GM23338 (cell line): ENCODE results near the gene ADGRV1. TPM values are rescaled to one million over a fixed set of nuclear protein-coding genes. Genes with fewer than 3 reads are reported as not detected.
"Not testable (repeated sequence)": the region's sequence is repeated elsewhere in the genome, so short reads cannot be mapped to it uniquely, and the experiment has no call there.

ENCODE experiments used
- ATAC-seq: fragments of 200-7000 bp; cut with Tn5 transposase; 3 replicates; pipeline ENCODE4 v1.9.1; 2020
- DNase-seq: peaks from one replicate; pipeline ENCODE4 v3.0.0-alpha.2; 2015; ENCODE audit warnings: low spot score
- H2AFZ ChIP-seq: fragments of 200-600 bp; sonication (generic); 2 replicates; pipeline ENCODE4 v1.8.0; 2016; ENCODE audit warnings: antibody characterized with exemption, mild to moderate bottlenecking, moderate library complexity
- H3F3A ChIP-seq: fragments of 200-600 bp; sonication (generic); replicated peaks from 2 replicates; pipeline ENCODE4 v1.8.0; 2017; ENCODE audit warnings: antibody characterized with exemption, mixed run types, low read depth
- H3K27ac ChIP-seq: fragments of 200-600 bp; sonication (generic); 2 replicates; pipeline ENCODE4 v1.6.1; 2016; ENCODE audit warnings: low read depth
- H3K27me3 ChIP-seq: fragments of 200-600 bp; sonication (generic); 2 replicates; pipeline ENCODE4 v1.8.0; 2016; ENCODE audit warnings: mild to moderate bottlenecking, mixed run types, moderate library complexity; ENCODE audit not compliant: insufficient read depth
- H3K36me3 ChIP-seq: fragments of 200-600 bp; sonication (generic); 2 replicates; pipeline ENCODE4 v1.8.0; 2016; ENCODE audit warnings: mild to moderate bottlenecking; ENCODE audit not compliant: insufficient read depth
- H3K4me1 ChIP-seq: fragments of 200-600 bp; sonication (generic); 2 replicates; pipeline ENCODE4 v1.8.0; 2016; ENCODE audit warnings: mild to moderate bottlenecking, moderate library complexity; ENCODE audit not compliant: insufficient read depth
- H3K4me2 ChIP-seq: fragments of 200-600 bp; sonication (generic); 2 replicates; pipeline ENCODE4 v1.7.1; 2017; ENCODE audit warnings: mixed run types
- H3K4me3 ChIP-seq: fragments of 200-600 bp; sonication (generic); 2 replicates; pipeline ENCODE4 v1.6.1; 2016; ENCODE audit warnings: mixed run types
- H3K79me2 ChIP-seq: fragments of 200-600 bp; sonication (generic); replicated peaks from 2 replicates; pipeline ENCODE4 v1.8.0; 2017; ENCODE audit warnings: mild to moderate bottlenecking; ENCODE audit not compliant: insufficient read depth
- H3K9me2 ChIP-seq: fragments of 200-600 bp; sonication (generic); 2 replicates; pipeline ENCODE4 v1.8.0; 2017; ENCODE audit not compliant: insufficient read depth
- H4K20me1 ChIP-seq: fragments of 200-600 bp; sonication (generic); replicated peaks from 2 replicates; pipeline ENCODE4 v1.8.0; 2017; ENCODE audit warnings: mild to moderate bottlenecking; ENCODE audit not compliant: insufficient read depth
- H3K27ac Mint-ChIP-seq: 2 replicates; pipeline ENCODE4 v1.8.0; 2020; ENCODE audit warnings: inconsistent platforms, mild to moderate bottlenecking, moderate library complexity, mixed read lengths
- H3K27me3 Mint-ChIP-seq: 3 replicates; pipeline ENCODE4 v1.8.0; 2022; ENCODE audit warnings: low read depth, mild to moderate bottlenecking, moderate library complexity, mixed read lengths, inconsistent platforms; ENCODE audit not compliant: insufficient read depth, poor library complexity
- H3K36me3 Mint-ChIP-seq: 3 replicates; pipeline ENCODE4 v1.8.0; 2021; ENCODE audit warnings: low read depth, mild to moderate bottlenecking, inconsistent platforms, moderate library complexity, mixed read lengths
- H3K4me1 Mint-ChIP-seq: 3 replicates; pipeline ENCODE4 v1.8.0; 2020; ENCODE audit warnings: mild to moderate bottlenecking, inconsistent platforms, mixed read lengths
- H3K4me3 Mint-ChIP-seq: 3 replicates; pipeline ENCODE4 v1.8.0; 2021; ENCODE audit warnings: moderate library complexity, mild to moderate bottlenecking, inconsistent platforms, mixed read lengths
- H3K9me3 Mint-ChIP-seq: 3 replicates; pipeline ENCODE4 v1.8.0; 2020; ENCODE audit warnings: moderate library complexity, mild to moderate bottlenecking, inconsistent platforms, mixed read lengths
- CREB1 ChIP-seq: fragments of 250-450 bp; sonication (Bioruptor Pico); IDR thresholded peaks from 2 replicates; pipeline ENCODE4 v1.5.0; 2020; ENCODE audit warnings: low read depth, mild to moderate bottlenecking, moderate library complexity
- EZH2 ChIP-seq: fragments of 200-600 bp; sonication (generic); IDR thresholded peaks from one replicate; pipeline ENCODE4 v1.8.0; 2017; ENCODE audit warnings: antibody characterized with exemption, mild to moderate bottlenecking, low read depth; ENCODE audit not compliant: unreplicated experiment
- EZH2phosphoT487 ChIP-seq: fragments of 200-600 bp; sonication (generic); IDR thresholded peaks from one replicate; pipeline ENCODE4 v1.8.1; 2018; ENCODE audit warnings: antibody characterized with exemption; ENCODE audit not compliant: unreplicated experiment
- JUNB ChIP-seq: IDR thresholded peaks from one replicate; pipeline ENCODE4 v1.6.1; 2016; ENCODE audit warnings: antibody characterized with exemption; ENCODE audit not compliant: unreplicated experiment
- NANOG ChIP-seq: IDR thresholded peaks from 2 replicates; pipeline ENCODE4 v1.6.1; 2016; ENCODE audit warnings: antibody characterized with exemption, borderline replicate concordance
- ZNF114 ChIP-seq: fragments of 250-450 bp; sonication (Bioruptor Pico); IDR thresholded peaks from 2 replicates; pipeline ENCODE4 v1.5.0; 2020; ENCODE audit warnings: mild to moderate bottlenecking, moderate library complexity
- ZNF331 ChIP-seq: fragments of 250-450 bp; sonication (Bioruptor Pico); IDR thresholded peaks from 2 replicates; pipeline ENCODE4 v1.5.0; 2020; ENCODE audit warnings: low read depth, mild to moderate bottlenecking, moderate library complexity
- polyA plus RNA-seq: library from polyadenylated mRNA; unstranded; fragments of >200 nt; fragmentation: Nextera tagmentation; extraction: Ambion mirVana; gene quantifications from 2 replicates; pipeline ENCODE4 v1.2.1, GENCODE V29; 2016
- total RNA-seq: library from RNA; depleted of rRNA; stranded (reverse); fragments of >200 nt; shearing (Covaris generic); gene quantifications from 2 replicates; pipeline ENCODE4 v1.2.3, GENCODE V29; 2014
- TF ChIP-seq, protein P1 (sequence below), 2 experiments: fragments of 200-600 bp in 1 of 2; sonication (generic) in 1 of 2; conservative IDR thresholded peaks; 2 replicates each; pipeline versions ENCODE4 v1.5.1 to v1.6.1; 2016 to 2017; ENCODE audit warnings: antibody characterized with exemption in 2 of 2, low read depth in 2 of 2, mild to moderate bottlenecking in 2 of 2, moderate library complexity in 1 of 2
- TF ChIP-seq, protein P2 (sequence below): IDR thresholded peaks from one replicate; pipeline ENCODE4 v1.6.1; 2018; ENCODE audit warnings: antibody characterized with exemption; ENCODE audit not compliant: unreplicated experiment
- TF ChIP-seq, protein P3 (sequence below): IDR thresholded peaks from 2 replicates; pipeline ENCODE4 v1.6.1; 2016; ENCODE audit warnings: antibody characterized with exemption

The ADGRV1 gene
- total and polyA plus RNA-seq, 2 experiments from 2014 or later = 46.1 to 149 TPM

DNA sequence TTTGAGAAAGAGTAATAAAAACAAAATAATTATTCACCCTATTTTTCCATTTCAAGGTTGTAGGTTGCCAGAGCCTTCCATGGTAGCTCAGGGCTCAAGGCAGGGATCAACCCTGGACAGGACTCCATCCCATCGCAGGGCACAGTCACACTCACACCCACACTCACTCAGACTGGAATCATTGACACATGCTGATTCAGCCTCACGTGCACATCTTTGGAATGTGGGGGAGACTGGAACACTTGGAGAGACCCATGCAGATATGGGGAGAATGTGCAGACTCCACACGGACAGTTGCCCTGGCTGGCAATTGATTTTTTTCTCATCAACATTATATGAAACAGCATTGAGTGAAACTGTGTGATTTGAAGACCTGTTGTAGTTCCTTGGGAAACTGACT lies 234.1 kb downstream of the ADGRV1 start (continued):
- TF ChIP-seq, protein P1, sequence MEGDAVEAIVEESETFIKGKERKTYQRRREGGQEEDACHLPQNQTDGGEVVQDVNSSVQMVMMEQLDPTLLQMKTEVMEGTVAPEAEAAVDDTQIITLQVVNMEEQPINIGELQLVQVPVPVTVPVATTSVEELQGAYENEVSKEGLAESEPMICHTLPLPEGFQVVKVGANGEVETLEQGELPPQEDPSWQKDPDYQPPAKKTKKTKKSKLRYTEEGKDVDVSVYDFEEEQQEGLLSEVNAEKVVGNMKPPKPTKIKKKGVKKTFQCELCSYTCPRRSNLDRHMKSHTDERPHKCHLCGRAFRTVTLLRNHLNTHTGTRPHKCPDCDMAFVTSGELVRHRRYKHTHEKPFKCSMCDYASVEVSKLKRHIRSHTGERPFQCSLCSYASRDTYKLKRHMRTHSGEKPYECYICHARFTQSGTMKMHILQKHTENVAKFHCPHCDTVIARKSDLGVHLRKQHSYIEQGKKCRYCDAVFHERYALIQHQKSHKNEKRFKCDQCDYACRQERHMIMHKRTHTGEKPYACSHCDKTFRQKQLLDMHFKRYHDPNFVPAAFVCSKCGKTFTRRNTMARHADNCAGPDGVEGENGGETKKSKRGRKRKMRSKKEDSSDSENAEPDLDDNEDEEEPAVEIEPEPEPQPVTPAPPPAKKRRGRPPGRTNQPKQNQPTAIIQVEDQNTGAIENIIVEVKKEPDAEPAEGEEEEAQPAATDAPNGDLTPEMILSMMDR (conservative IDR thresholded peaks at IDR 0.05; ENCODE audit: low read depth in 2 of 2) = no peak
- TF ChIP-seq, protein P2, sequence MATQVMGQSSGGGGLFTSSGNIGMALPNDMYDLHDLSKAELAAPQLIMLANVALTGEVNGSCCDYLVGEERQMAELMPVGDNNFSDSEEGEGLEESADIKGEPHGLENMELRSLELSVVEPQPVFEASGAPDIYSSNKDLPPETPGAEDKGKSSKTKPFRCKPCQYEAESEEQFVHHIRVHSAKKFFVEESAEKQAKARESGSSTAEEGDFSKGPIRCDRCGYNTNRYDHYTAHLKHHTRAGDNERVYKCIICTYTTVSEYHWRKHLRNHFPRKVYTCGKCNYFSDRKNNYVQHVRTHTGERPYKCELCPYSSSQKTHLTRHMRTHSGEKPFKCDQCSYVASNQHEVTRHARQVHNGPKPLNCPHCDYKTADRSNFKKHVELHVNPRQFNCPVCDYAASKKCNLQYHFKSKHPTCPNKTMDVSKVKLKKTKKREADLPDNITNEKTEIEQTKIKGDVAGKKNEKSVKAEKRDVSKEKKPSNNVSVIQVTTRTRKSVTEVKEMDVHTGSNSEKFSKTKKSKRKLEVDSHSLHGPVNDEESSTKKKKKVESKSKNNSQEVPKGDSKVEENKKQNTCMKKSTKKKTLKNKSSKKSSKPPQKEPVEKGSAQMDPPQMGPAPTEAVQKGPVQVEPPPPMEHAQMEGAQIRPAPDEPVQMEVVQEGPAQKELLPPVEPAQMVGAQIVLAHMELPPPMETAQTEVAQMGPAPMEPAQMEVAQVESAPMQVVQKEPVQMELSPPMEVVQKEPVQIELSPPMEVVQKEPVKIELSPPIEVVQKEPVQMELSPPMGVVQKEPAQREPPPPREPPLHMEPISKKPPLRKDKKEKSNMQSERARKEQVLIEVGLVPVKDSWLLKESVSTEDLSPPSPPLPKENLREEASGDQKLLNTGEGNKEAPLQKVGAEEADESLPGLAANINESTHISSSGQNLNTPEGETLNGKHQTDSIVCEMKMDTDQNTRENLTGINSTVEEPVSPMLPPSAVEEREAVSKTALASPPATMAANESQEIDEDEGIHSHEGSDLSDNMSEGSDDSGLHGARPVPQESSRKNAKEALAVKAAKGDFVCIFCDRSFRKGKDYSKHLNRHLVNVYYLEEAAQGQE = no peak
- TF ChIP-seq, protein P3, sequence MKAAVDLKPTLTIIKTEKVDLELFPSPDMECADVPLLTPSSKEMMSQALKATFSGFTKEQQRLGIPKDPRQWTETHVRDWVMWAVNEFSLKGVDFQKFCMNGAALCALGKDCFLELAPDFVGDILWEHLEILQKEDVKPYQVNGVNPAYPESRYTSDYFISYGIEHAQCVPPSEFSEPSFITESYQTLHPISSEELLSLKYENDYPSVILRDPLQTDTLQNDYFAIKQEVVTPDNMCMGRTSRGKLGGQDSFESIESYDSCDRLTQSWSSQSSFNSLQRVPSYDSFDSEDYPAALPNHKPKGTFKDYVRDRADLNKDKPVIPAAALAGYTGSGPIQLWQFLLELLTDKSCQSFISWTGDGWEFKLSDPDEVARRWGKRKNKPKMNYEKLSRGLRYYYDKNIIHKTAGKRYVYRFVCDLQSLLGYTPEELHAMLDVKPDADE = no peak
- TF ChIP-seq CREB1 (CRISPR knock-in tag) (no peak), ZNF114 (no peak), JUNB (no peak), EZH2phosphoT487 (no peak), NANOG (no peak), EZH2 (no peak), ZNF331 (CRISPR knock-in tag) (no peak)

DNA sequence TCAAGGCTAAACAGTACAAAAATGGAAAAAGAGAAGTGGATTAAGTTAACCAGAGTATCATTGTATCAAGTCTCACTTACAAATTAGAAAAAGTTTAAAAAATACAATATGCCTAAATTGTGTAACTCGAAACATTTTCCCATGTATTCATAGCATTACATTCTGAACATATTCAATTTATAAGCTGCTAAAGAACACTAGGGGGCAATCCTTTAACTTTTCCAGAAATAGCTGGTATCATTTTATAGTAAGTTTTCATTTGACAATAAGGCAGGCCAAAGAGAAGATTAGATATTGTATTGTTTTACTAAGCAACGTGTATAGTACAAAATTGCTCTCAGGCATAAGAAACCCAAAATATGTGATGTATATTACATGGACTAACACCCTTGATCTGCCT lies 234.6 kb downstream of the ADGRV1 start:
- Histone ChIP-seq H3K9me2 (no peaks in the 10 kb centered on the region), H3F3A (no peaks in the 10 kb centered on the region), H3K4me1 (no peaks in the 10 kb centered on the region), H3K27ac (no peak overlapping the region), H2AFZ (no peak overlapping the region), H3K4me2 (no peak overlapping the region), H3K27me3 (no peaks in the 10 kb centered on the region), H3K36me3 (peaks cover 61% of the 10 kb centered on the region), H3K79me2 (no peaks in the 10 kb centered on the region), H4K20me1 (no peaks in the 10 kb centered on the region), H3K4me3 (no peak overlapping the region)
- Mint-ChIP-seq H3K27me3 (peaks cover 5% of the 10 kb centered on the region), H3K36me3 (peaks cover 92% of the 10 kb centered on the region), H3K27ac (no peak overlapping the region), H3K4me3 (no peak overlapping the region), H3K9me3 (peaks cover 44% of the 10 kb centered on the region), H3K4me1 (no peaks in the 10 kb centered on the region)
- DNase-seq (no peak), ATAC-seq (no peak)
- TF ChIP-seq EZH2 = no peak
- TF ChIP-seq, protein P1 (conservative IDR thresholded peaks at IDR 0.05; ENCODE audit: low read depth in 2 of 2) = 0 out of 4 replicates have a peak, but pooled peaks of 1 of the 2 experiments have one; percentile 24

DNA sequence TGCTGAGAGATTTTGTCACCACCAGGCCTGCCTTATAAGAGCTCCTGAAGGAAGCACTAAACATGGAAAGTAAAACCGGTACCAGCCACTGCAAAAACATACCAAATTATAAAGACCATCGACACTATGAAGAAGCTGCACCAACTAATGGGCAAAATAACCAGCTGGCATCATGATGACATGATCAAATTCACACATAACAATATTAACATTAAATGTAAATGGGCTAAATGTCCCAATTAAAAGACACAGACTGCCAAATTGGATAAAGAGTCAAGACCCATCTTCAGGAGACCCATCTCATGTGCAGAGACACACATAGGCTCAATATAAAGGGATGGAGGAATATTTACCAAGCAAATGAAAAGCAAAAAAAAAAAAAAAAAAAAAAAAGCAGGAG lies 238.3 kb downstream of the ADGRV1 start:
- H3K27ac ChIP-seq, H3K27me3 Mint-ChIP-seq, H3K4me1 Mint-ChIP-seq, H3K27ac Mint-ChIP-seq, ATAC-seq, H3K4me3 ChIP-seq, H3K4me2 ChIP-seq, H4K20me1 ChIP-seq, DNase-seq, H3K9me2 ChIP-seq, H3K4me3 Mint-ChIP-seq, H3K4me1 ChIP-seq, H3K79me2 ChIP-seq, H2AFZ ChIP-seq, H3K27me3 ChIP-seq, H3F3A ChIP-seq: not testable (repeated sequence)
- Mint-ChIP-seq H3K9me3 (peaks cover 66% of the 10 kb centered on the region), H3K36me3 (peaks cover 79% of the 10 kb centered on the region)
- peaks cover 40% of the 10 kb centered on the region for H3K36me3 ChIP-seq

DNA sequence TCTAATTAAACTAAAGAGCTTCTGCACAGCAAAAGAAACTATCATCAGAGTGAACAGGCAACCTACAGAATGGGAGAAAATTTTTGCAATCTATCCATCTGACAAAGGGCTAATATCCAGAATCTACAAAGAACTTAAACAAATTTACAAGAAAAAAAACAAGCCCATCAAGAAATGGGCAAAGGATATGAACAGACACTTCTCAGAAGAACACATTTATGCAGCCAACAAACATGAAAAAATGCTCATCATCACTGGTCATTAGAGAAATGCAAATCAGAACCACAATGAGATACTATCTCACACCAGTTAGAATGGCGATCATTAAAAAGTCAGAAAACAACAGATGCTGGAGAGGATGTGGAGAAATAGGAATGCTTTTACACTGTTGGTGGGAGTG lies 241.5 kb downstream of the ADGRV1 start:
- H3K4me3 Mint-ChIP-seq, DNase-seq, H3K4me1 ChIP-seq, H3F3A ChIP-seq, H3K4me1 Mint-ChIP-seq, H2AFZ ChIP-seq, ATAC-seq, H4K20me1 ChIP-seq, H3K4me3 ChIP-seq, H3K27me3 Mint-ChIP-seq, H3K9me2 ChIP-seq, H3K4me2 ChIP-seq, H3K79me2 ChIP-seq, H3K27ac Mint-ChIP-seq, H3K27ac ChIP-seq, H3K27me3 ChIP-seq: not testable (repeated sequence)
- H3K36me3 Mint-ChIP-seq = peaks cover 48% of the 10 kb centered on the region
- peaks cover 19% of the 10 kb centered on the region for H3K36me3 ChIP-seq
- H3K9me3 Mint-ChIP-seq = peaks cover 53% of the 10 kb centered on the region
